ENCODE data around the gene CDKAL1.
"Not testable (repeated sequence)": the region's sequence is repeated elsewhere in the genome, so short reads cannot be mapped to it uniquely, and the experiment has no call there.

The CDKAL1 gene

DNA sequence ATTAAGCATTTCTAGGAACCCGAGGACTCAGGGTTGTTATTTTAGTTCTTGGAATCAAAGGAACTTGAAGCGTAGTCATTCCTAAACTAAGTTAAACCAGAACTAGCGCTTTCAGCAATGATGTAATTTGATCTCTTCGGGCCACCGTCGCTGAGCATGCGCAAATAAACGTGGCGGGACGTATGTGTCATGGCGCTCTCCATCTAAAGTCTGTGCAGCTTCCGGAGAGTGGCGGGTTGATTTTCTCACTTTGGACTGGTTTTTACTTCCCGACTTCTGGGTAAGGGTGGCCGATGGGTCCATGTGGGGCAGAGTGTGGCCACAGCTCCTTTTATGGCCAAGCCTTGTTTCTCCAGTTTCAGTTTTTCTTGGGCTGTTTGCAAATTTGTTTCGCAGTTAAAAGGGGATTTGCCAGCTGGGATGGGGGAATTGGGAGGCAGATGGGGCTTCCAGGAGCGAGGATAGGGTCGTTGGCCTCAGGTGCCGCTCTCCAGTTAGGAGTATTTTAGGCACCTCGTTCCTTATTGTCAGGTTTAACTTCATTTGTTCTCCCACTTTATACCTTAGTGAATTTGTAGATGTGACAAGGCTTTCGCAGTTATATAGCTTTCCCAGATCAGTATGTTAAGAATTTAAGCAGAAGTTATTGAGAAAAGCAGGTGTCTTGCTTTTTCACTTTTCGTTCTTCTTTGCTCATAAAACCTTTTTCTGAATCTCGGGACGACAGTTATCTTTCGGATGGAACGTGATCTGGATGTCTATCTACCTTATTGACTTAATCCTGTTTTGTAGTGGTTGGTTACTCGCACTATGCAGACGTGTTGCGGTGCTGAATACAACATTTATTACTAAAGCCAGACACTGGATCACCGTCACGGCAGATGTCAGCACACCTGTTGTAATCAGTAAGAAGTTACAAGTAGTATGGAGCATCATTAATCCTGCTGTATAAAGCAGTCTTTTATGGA is at the start of gene CDKAL1:
Gene CDKAL1 (plus strand): TSS at position 163 of the 968 bp plus-strand sequence. CDS start 11,894 bp downstream, outside the sequence.
- DNase-seq (ENCODE audit: low read depth), result peak; percentile 81

DNA sequence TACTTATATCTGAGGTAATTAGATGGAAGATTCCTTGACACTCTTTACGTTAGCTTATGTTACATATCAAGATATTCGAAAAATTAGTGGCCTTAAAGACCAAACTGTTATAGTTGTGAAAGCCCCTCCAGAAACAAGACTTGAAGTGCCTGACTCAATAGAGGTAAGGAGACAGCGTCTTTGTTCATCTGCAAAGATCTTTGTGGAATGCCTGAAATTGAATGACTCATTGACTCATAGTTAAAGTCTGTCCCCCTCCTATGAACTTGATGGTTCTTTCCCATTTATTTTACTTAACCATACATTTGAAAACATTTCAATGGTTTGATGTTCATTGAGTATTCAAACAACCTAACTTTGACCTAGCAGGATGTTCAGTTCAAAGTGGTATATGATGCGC is 47.6 kb upstream of the CDKAL1 start:
- no peak for DNase-seq (ENCODE audit: low read depth)

DNA sequence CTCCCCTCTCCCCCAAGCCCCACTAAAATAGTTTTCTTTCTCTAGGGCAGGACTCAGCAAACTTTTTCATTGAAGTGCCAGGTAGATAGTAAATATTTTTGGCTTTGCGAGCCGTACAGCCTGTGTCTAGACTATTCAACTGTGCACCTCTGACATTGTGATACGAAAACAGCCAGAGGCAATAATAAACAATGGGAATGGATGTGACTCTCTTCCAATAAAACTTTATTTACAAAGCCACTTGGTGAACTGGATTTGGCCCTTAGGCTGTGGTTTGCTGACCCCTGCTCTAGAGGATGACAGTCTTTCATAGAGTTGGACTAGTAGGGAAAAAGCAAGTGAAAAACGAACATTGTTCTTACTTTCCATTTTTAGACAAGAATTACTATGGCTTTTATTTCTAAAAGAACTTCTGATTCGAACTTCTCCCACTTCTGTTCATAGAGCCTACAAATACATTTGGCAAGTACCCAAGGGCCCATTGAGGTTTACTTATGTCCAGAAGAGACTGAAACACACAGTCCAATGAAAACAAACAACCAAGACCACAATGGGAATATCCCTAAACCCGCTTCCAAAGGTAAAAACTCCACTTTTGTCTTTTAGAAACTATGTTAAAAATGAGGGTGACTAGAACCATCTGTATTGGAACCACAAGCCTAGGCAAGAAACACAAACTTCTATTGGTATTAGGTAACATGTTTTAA is 46.4 kb upstream of the CDKAL1 start:
- no peak for DNase-seq (ENCODE audit: low read depth)

DNA sequence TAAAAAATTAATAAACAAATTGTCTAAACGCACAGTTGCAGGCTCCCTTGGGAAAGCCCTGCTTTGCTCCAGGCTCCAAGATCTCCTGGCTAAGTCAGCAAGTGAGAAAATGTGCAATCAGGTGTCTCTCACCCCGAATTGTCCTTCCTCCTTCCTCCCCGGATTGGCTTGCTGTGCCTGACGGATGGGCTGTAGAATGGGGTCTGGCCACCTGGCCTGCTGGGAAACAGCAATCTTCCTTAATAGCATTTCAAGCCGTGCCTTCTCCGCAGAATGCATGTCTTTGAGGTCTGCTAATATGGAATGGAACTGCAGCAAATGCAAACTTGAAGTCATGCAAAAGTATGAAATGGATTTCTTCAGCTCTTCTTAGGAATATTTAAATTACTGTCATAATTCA is 43.7 kb upstream of the CDKAL1 start:
- DNase-seq (ENCODE audit: low read depth), result no peak

DNA sequence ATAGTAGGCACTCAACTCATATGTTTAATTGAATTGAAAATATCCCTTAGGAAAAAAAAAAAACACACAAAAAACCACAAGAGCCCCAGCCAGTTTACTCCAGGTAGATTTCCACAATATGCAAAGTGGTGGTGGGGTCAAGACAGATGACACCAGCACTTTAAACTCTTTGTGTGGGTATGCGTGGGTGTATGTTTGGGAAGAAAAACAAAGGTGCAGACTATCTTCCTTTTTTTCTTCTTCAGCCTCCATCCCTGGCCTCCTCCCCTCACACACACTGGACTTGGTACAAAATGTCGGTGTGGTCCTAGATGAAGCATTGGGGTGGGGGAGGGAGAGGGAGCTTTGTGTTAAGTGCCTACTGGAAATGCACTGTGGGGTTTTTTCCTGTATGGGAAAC is 42.2 kb upstream of the CDKAL1 start:
- no peak for DNase-seq (ENCODE audit: low read depth)

DNA sequence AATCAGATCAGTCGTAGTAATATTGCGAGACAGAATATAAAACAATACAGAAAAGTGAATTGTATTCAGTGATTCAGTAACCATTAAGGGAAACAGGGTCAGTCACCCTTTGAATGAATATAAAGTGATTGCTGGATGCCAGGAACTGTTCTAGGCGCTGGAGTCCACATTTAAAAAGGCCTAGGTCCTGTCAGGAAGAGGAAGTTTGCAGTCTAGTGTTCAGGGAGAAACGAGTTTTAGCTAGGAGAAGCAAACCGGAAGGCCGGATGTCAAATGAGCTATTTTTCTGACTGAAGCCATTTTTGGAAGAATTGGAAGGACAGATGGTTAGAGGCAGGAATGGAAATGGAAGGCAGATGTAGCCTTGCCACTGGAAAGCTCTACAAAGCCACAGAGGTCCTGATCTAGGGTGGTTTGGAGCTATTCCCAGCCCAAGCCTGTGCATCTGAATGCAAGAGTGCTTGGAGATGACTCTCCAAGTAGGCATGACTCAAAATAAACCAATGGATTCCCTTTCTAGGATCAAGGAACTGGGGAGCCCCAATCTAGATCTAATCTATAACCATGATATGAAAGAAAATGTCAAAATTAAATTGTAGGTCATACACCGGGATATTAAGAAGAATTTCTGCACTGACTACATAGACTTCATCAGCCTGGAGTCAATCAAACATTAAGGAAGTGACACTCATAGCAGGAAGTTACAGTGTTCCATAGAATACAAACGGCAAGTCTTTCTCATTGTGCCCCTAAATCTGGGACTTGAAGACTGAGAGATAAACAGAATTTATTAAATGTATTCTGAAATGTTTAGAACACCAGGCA is 36.8 kb upstream of the CDKAL1 start:
- no peak for DNase-seq (ENCODE audit: low read depth)

DNA sequence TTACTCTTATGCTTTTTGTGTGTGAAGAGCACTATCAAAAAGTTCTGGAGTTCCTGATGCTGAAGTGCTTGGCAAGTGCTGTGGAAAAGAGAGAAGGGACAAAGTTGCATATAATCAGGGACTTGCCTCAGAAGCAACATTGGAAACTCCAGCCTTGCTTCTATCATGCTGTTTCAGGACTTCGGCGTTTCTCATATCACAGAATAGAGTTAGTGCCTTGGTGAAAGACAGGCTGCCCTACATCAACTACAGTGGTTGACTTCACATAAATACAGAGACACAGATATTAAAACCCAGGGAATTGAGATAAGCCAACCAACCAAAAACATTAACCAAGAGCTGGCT is 36.2 kb upstream of the CDKAL1 start:
- DNase-seq (ENCODE audit: low read depth), result no peak

DNA sequence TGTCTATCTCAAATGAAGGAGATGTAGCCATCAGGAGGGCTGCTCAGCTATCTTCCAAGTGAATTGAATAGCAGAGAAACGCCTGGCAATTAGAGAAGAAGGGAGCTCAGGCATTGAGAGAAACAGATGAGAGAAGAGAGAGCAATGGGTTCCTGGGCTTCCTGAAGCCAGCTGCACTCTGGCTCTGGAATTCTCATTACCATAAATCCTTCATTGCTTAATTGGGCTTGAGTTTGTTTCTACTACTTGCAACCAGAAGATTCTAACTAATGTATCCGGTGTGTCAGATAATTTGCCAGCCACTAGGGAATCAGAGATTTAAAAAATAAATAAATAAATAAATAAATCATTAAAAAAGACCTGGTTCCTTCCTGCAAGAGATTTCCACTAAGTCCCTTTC is 25.0 kb upstream of the CDKAL1 start:
- DNase-seq (ENCODE audit: low read depth), result no peak

DNA sequence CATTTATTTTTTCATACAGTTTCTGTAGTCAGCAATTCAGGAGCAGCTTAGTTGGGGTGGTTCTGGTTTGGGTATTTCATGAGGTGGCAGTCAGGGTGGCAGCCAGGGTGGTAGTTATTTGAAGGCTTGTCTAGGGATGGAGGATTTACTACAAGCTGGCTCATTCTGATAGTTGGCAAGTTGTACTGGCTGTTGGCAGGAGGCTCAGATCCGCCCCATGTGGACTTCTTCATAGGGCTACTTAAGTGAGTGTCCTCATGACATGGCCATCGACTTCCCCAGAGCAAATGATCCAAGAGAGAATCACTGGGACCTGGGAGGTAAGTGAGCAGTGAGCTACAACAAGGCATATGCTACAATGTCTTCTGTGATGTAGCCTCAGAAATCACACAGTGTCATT is 22.4 kb upstream of the CDKAL1 start:
- DNase-seq (ENCODE audit: low read depth), result no peak

DNA sequence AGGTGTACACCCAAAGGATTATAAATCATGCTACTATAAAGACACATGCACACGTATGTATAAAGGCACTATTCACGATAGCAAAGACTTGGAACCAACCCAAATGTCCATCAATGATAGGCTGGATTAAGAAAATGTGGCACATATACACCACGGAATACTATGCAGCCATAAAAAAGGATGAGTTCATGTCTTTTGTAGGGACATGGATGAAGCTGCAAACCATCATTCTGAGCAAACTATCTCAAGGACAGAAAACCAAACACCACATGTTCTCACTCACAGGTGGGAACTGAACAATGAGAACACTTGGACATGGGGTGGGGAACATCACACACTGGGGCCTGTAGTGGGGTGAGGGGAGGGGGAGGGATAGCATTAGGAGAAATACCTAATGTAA is 9.0 kb upstream of the CDKAL1 start:
- not testable (repeated sequence) for DNase-seq (ENCODE audit: low read depth)

DNA sequence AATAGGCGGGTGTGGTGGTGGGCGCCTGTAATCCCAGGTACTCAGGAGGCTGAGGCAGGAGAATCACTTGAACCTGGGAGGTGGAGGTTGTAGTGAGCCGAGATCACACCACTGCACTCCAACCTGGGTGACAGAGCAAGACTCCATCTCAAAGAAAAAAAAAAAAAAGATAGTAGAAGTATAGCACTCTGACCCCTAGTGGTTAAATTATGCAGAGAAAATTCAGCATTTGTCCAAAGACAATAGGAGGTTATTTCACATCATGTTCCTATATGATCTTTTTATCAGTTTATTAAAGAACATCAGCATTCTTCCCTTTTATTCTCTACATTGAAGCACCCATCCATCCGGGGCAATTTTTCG is 5.2 kb upstream of the CDKAL1 start:
- not testable (repeated sequence) for DNase-seq (ENCODE audit: low read depth)

DNA sequence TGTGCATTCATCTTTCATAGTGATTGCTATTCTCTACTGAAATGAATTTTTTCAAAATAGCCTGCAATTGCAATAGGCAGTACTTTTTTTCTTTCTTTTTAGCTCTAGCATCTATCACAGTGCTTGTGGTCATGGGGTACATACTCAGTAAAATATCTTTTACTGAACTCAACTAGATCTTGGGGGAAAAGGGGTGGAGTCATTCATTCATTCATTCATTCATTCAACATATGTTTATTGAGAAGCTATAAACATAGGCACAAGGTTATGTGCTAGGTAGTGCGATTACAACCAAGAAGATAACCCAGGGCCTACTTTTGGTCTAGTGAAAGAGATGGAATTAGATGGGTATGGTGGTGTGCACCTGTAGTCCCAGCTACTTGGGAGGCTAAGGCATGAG is 1.4 kb upstream of the CDKAL1 start:
- no peak for DNase-seq (ENCODE audit: low read depth)

DNA sequence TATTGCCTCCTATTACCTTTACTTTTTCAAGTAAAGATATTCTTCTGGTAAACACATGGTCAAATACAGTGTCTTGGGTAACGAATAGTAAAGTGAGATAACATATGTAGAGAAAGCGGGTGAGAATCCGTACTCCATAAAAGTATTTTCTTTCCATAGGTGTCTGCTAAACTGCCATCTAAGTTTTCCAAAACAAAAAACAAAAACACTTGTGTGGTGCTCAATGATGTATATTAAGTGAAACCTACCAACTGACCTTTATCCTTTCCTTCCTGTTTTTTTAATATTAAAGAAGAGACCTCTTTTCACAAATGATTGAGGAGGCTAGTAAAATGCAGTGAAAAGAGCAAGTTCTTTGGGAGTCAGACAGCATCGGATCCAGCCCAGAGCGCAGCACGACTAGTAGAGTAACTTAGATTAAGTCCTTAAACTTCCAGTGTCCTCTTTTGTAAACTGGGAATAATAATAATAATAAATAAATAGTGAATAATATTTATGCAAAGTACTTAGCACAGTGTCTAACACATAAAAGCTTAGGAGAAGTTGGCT is 437 bp upstream of the CDKAL1 start:
- no peak for DNase-seq (ENCODE audit: low read depth)

DNA sequence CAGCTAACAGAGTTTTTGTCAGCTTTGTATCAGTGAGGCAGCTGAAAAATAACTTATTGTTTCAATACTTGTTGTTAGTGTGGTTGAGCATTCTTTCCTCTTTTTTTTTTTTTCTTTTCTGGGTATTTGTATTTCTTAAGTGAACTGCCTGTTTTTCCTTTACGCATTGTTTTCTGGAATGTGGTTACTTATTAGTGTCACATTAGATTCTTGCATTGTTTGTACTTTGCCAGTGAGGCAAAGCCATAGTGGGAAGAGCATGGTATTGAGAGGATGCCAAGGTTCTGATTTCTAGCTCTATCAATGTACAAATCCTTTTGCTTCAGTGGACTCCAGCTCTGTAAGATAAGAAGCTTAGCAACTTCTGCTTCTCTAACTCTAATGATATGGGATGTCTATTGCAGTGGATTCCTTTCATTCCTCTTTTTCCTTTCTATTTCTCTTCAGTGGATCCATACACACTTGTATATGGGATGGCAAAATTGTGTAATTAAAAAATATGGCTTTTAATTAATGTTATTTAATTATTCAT is 3.9 kb downstream of the CDKAL1 start:
- DNase-seq (ENCODE audit: low read depth), result no peak

DNA sequence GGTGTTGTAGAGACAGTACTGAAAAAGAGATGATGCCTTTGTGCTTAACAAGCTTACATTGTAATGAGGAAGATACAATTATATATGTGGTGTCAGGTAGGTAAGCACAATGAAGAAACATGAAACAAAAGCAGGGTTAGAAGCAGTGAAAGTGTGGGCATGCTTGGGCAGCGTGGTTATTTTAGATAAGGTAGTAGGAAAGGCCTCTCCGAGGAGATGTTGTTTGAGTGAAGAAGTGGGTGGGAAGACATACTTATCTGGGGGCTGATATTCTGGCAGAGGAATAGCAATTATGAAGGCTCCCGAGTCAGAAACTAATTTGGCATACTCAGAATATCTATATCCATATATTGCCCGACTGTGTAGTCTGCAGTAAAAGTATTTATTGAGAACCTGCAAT is 4.7 kb downstream of the CDKAL1 start:
- no peak for DNase-seq (ENCODE audit: low read depth)

DNA sequence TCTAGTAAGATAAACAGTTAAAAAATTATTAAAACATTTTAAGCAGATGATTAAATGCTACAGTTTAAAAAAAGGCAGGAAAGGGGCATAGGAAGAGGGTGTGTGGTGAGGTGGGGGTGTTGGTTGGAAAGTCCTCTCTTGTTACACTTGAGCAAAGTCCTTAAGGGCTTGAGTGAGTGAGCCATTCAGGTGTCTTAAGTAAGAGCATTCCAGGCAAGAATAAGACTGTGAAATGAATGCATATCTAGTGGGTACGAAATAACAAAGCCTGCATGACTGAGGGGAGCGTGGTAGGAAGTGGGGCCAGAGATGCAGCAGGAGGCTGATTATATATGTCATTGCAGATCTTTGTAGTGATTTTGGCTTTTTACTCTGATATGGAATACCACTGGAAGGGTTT is 5.1 kb downstream of the CDKAL1 start:
- no peak for DNase-seq (ENCODE audit: low read depth)

DNA sequence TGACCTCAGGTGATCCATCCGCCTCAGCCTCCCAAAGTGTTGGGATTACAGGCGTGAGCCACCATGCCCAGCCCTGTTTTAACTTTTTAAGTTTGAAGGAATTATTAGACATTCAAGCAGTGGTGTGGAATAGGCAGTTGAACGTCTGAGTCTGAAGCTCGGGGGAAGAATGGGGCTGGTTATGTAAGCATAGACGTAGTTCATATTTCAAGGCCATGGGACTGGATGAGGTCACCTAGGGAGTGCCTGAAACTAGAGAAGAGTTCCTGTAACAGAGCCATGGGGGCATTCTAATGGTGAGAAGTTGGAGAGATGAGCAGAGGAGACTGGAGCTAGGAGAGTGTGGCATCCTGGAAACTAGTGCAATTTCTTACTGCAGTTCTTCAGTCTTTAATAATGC is 6.4 kb downstream of the CDKAL1 start:
- no peak for DNase-seq (ENCODE audit: low read depth)

DNA sequence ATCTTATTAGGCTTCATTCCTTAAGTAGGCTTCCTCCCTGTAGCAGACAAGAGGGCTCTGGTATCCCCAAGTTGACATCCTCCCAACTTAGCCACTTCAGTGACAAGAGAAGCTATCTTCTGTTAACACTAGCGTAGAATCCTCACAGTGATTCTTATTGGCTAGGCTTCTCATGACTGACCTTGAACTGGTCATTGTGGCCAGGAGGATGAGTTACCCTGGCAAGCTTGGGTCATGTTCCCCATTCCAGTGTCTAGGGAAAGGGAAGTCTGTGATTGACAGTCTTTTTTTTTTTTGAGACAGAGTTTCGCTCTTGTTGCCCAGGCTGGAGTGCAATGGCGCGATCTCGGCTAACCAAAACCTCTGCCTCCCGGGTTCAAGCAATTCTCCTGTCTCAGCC is 7.1 kb downstream of the CDKAL1 start:
- no peak for DNase-seq (ENCODE audit: low read depth)

DNA sequence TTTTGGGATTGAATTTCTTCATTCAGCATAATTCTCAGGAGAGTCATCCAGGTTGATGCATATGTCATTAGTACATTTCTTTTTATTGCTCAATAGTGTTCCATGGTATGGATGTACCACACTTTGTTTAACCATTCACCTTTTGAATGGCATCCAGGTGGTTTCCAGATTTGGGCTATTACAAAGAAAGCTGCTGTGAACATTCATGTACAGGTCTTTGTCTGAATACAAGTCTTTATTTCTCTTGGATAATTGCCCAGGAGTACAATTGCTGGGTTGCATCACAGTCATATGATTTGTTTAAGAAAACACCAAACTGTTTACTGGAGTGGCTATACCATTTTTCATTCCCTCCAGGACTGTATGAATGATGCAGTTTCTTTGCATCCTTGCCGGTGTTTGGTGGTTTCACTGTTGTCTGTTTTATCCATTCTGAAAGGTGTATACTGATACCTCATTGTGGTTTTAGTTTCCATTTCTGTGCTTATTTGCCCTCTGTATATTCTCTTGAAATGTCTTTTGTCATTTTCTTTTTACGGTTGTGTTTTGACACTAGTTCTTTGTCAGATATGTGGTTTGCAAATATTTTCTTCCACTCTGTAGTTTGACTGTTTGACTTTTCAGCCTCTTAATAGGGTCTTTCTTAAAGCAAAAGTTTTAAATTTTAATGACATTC is 8.8 kb downstream of the CDKAL1 start:
- DNase-seq (ENCODE audit: low read depth), result no peak

DNA sequence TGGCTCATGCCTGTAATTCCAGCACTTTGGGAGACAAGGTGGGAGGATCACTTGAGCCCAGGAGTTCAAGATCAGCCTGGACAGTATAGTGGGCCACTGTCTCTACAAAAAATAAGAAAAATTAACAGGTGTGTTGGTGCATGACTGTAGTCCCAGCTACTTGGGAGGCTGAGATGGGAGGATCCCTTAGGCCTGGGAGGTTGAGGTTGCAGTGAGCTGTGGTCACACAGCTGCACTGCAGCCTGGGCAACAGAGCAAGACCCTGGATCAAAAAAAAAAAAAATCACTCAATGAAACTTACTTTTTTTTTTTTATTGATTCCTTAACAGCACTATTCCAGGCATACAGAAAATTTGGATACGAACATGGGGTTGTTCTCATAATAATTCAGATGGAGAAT is 14.0 kb downstream of the CDKAL1 start:
- no peak for DNase-seq (ENCODE audit: low read depth)

DNA sequence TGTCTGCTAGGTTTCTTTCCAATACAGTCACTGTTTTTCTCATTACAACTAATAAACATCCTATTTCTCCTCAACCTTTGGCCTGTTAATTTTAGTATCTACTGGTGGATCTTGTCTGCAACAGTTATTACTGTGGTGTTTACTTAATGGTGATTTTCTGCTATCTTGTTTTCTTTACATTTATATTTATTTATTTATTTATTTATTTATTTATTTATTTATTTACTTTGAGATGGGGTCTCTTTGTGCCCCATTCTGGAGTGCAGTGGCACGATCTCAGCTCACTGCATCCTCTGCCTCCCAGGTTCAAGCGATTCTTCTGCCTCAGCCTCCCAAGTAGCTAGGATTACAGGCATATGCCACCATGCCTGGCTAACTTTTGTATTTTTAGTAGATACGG is 15.1 kb downstream of the CDKAL1 start:
- DNase-seq (ENCODE audit: low read depth), result not testable (repeated sequence)

DNA sequence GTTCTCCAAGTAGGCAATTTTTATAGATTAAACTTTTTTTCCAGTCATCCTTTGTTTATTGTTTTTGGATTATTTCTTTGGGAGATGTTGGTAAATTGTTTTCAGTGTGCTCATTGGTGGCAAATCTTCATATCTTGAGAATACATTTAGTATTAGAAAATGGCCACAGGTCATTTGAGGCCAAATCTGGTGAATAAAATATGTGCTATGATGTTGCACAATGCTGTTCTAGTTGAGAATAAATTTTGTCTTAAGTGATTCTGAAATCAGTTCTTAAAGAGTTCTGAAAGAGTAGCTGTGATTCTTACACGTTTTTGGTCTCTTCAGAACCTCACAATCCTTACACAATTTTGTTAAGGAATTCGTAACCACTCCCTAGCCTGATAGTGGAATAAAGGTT is 20.1 kb downstream of the CDKAL1 start:
- no peak for DNase-seq (ENCODE audit: low read depth)
